Sigmoid colon (tissue), 4 donors: ENCODE results near the gene STK17B.

ENCODE experiments used
- POLR2A ChIP-seq, 2 donors: fragments of 450-650 bp; IDR thresholded peaks; one replicate each; pipeline ENCODE4 v1.6.1; 2016; ENCODE audit warnings: antibody characterized with exemption in 2 of 2, mild to moderate bottlenecking in 2 of 2, moderate library complexity in 2 of 2
- POLR2AphosphoS5 ChIP-seq, 4 donors: sonication (generic); formaldehyde crosslinking; IDR thresholded peaks; one replicate each; pipeline ENCODE4 v1.6.1; 2017; ENCODE audit warnings: antibody characterized with exemption in 4 of 4
- TF ChIP-seq, protein P1 (sequence below), 4 experiments: fragments of 450-650 bp in 3 of 4; fragments of 200-600 bp in 1 of 4; IDR thresholded peaks; one replicate each; pipeline ENCODE4 v1.5.1; 2016 to 2019; ENCODE audit warnings: antibody characterized with exemption in 4 of 4, mild to moderate bottlenecking in 3 of 4, moderate library complexity in 2 of 4

DNA sequence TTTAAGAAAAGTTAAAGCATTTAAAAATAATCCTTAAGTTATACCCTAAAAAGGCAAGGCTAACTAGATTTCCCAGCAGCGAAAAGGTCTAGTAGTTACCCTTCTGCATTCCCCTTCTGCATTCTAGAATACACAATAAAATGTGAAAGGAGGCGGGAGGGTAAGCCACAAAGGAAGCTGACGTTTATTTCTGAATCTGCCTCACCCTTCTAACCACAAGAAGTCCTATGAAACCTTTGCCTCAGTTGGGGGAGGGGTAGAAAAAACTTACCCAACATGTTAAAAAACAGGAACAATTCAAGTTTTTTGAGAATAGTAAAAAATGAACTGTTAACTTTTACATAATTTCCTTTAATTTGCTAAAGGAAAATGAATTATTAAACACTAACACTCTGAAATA lies 11.3 kb downstream of the STK17B start:
- TF ChIP-seq, protein P1, sequence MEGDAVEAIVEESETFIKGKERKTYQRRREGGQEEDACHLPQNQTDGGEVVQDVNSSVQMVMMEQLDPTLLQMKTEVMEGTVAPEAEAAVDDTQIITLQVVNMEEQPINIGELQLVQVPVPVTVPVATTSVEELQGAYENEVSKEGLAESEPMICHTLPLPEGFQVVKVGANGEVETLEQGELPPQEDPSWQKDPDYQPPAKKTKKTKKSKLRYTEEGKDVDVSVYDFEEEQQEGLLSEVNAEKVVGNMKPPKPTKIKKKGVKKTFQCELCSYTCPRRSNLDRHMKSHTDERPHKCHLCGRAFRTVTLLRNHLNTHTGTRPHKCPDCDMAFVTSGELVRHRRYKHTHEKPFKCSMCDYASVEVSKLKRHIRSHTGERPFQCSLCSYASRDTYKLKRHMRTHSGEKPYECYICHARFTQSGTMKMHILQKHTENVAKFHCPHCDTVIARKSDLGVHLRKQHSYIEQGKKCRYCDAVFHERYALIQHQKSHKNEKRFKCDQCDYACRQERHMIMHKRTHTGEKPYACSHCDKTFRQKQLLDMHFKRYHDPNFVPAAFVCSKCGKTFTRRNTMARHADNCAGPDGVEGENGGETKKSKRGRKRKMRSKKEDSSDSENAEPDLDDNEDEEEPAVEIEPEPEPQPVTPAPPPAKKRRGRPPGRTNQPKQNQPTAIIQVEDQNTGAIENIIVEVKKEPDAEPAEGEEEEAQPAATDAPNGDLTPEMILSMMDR (IDR thresholded peaks at IDR 0.05): no peak
- TF ChIP-seq POLR2AphosphoS5 (IDR thresholded peaks at IDR 0.05): peak in 3 of 4 donors; percentile 6 to 72 (median 8)
- no peak for TF ChIP-seq POLR2A (IDR thresholded peaks at IDR 0.05)
